C4-2B (cell line): ENCODE results near the gene CDCA4.

ENCODE experiments used
- H3K27ac ChIP-seq: fragments of 450-650 bp; 2 replicates; pipeline ENCODE4 v1.5.1; 2017
- ZFX ChIP-seq: fragments of 450-650 bp; IDR thresholded peaks from 2 replicates; pipeline ENCODE4 v1.6.1; 2017
- TF ChIP-seq, protein P1 (sequence below): fragments of 450-650 bp; conservative IDR thresholded peaks from 2 replicates; pipeline ENCODE4 v1.5.1; 2017; ENCODE audit warnings: mild to moderate bottlenecking

CDCA4 gene

GRCh38 chr14:104973135-104973384 lies 47.8 kb downstream of the CDCA4 start:
- no peak overlapping the region for H3K27ac ChIP-seq
- no peak for TF ChIP-seq ZFX
- TF ChIP-seq, protein P1, sequence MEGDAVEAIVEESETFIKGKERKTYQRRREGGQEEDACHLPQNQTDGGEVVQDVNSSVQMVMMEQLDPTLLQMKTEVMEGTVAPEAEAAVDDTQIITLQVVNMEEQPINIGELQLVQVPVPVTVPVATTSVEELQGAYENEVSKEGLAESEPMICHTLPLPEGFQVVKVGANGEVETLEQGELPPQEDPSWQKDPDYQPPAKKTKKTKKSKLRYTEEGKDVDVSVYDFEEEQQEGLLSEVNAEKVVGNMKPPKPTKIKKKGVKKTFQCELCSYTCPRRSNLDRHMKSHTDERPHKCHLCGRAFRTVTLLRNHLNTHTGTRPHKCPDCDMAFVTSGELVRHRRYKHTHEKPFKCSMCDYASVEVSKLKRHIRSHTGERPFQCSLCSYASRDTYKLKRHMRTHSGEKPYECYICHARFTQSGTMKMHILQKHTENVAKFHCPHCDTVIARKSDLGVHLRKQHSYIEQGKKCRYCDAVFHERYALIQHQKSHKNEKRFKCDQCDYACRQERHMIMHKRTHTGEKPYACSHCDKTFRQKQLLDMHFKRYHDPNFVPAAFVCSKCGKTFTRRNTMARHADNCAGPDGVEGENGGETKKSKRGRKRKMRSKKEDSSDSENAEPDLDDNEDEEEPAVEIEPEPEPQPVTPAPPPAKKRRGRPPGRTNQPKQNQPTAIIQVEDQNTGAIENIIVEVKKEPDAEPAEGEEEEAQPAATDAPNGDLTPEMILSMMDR: no peak

- TF ChIP-seq ZFX: no peak
- TF ChIP-seq, protein P1: no peak
- H3K27ac ChIP-seq: no peak overlapping the region
Observed at GRCh38 chr14:104972301-104973134, 48.4 kb downstream of the CDCA4 start.

DNA sequence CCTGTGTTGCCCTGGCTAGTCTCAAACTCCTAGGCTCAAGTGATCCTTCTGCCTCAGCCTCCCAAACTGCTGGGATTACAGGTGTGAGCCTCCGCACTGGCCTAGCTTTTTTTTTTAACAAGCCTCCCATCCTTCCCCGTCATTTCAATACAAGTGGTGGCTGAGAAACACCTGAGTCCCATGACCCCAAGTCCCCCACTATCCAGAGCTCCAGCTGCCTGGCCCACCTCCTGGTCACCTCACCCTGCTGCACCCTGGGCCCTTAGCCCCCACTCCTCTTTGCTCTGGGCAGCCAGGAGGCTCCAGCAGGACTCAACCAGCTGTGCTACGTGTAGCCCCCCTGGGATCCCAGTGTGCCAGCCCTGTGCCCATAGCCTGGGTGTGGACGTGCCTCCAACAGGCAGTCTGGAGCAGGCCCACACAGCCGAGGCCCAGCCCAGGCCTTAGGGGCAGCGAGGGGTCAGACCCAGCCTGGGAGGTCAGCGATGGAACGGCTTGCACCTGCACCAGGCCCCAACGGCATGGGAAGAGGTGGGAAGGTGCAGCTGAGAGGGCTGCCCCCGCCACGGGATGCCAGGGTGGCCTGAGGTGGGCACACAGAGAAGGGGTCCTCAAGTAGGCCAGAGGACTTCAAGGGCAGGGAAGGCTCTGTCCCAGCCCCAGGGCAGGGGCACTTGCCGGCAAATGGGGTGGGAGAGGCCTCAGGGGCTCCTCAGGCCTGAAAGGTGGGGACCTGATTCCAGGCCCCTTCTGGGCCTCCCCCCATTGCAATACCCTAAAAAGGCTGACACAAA lies 49.2 kb downstream of the CDCA4 start:
- no peak for TF ChIP-seq ZFX
- TF ChIP-seq, protein P1: no peak
- H3K27ac ChIP-seq: no peak overlapping the region

GRCh38 chr14:104970231-104971068 lies 50.4 kb downstream of the CDCA4 start:
- TF ChIP-seq, protein P1: no peak
- TF ChIP-seq ZFX: no peak
- H3K27ac ChIP-seq: no peak overlapping the region

DNA sequence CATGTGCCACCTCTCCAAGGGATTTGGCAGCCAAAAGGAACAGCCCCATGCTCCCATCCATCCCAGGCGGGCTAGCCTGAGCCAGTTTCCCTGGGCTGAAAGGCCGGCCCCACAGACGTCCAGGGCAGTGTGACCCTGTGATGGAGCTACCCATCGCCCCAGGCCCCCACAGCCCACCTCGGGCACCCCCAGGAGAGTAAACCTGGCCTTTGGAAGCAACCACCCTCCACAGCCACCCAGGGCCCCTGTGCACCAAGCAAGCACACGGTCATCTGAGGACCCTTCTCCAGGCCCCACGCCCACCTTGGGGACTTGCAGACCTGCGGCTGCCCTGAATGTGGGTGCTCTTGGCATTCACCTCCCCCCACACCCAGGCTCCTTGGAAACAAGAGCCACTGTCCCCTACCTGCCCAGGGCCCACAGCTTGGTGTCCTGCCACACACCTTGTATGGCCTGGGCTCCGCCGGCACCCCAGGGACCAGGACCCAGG lies 51.1 kb downstream of the CDCA4 start:
- no peak for TF ChIP-seq ZFX
- TF ChIP-seq, protein P1: no peak
- no peak overlapping the region for H3K27ac ChIP-seq

DNA sequence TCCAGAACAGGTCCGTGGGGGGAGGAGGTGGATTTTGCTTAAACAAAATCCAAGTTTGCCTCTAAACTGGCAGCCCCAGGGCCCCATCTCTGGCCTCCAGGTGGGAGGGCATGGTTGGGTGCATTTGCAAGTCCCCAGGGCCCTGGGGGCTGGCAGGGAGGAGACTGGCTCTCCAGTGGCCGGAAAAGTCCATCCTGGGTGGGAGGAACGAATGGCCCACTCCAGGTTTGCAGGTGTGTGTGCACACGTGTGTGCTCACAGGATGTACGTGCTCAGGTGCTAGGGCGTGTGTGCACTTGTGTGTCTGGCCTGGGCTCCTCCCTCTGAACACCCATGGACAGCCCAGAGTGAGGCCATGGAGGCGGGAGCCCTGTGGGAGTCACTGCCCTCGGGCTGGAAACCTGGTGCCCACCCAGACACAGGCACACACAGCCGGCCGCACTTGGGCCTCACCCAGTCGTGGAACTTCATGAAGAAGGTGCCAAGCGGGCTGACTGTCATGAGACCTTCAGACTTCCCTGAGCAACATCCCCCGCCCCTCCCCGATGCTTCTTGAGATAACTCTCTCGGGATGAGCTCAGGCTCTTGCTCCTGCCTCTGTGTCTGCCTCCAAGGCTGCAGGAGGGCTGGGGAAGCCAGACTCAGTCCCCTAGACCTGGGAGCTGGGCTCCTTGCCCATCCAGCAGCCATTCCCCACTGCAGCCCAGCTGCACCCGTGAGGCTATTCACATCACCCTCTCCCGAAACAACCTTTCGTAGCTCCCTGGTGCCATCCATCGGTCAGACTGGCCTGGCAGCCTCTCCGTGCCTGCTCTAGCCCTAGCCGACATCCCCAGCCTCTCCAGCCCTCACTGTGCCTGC lies 52.1 kb downstream of the CDCA4 start:
- TF ChIP-seq, protein P1: no peak; the same call in 1 of the 2 replicates
- TF ChIP-seq ZFX: no peak
- H3K27ac ChIP-seq: no peak overlapping the region
